ENCODE measurements around the gene KIF14.

DNA sequence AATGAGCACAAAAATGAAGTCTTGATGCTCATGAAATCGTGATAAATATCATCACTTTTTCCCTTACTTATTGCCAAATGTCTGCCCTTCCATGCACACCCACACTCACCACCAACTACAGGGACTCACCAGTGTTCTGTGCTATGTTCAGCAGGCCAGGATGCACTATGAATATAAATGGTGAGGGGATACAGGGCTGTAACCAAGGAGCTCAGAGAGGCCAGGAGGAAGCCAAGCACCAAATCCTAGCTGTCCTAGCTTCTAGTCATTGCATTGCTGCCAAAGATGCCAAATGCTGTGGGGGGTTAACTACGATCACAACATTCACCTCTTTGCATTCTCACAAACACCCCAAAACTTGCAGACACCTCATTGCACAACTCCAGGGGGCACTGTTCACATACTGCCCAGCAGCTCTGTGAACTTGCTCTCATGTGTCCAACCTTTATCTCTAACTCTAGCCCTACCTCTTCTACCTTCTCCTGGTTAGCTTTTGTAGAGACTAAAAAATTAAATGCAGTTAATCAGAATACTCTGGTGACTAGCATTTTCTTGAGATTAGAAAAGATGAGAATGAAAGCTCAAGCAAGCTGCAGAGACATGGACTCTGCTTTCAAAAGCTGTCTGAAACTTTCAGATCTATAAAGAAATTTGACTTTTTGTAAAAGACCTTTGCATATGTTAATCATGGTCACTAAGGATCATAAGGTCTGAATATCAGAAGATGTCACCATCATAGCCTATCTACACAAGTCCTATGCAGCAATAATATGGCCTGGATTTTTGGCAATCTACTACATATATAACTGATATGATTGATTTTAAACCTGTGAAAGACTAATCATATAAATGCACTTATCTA lies 13.9 kb upstream of the KIF14 start:
- TF ChIP-seq TAF1 (IDR thresholded peaks at IDR 0.05; ENCODE audit: low read depth) (no peak), YY1 (IDR thresholded peaks at IDR 0.05; ENCODE audit: low read depth) (no peak), TEAD4 (IDR thresholded peaks at IDR 0.05) (no peak), ZBTB7A (IDR thresholded peaks at IDR 0.05; ENCODE audit: low read depth) (no peak), EGR1 (IDR thresholded peaks at IDR 0.05) (no peak), CEBPB (IDR thresholded peaks at IDR 0.05) (no peak), EP300 (IDR thresholded peaks at IDR 0.05; ENCODE audit: borderline replicate concordance) (no peak)
- TF ChIP-seq, protein P1, sequence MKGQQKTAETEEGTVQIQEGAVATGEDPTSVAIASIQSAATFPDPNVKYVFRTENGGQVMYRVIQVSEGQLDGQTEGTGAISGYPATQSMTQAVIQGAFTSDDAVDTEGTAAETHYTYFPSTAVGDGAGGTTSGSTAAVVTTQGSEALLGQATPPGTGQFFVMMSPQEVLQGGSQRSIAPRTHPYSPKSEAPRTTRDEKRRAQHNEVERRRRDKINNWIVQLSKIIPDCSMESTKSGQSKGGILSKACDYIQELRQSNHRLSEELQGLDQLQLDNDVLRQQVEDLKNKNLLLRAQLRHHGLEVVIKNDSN (IDR thresholded peaks at IDR 0.05) = no peak
- TF ChIP-seq, protein P2, sequence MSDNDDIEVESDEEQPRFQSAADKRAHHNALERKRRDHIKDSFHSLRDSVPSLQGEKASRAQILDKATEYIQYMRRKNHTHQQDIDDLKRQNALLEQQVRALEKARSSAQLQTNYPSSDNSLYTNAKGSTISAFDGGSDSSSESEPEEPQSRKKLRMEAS (IDR thresholded peaks at IDR 0.05) = no peak

All from Ishikawa (cell line).